ENCODE data around the gene OTOGL. TPM values are rescaled to one million over a fixed set of nuclear protein-coding genes. Genes with fewer than 3 reads are reported as not detected.

The OTOGL gene
- polyA plus RNA-seq, 1 of the 3 experiments (the other 2 are of a cell fraction): 0.61 TPM

DNA sequence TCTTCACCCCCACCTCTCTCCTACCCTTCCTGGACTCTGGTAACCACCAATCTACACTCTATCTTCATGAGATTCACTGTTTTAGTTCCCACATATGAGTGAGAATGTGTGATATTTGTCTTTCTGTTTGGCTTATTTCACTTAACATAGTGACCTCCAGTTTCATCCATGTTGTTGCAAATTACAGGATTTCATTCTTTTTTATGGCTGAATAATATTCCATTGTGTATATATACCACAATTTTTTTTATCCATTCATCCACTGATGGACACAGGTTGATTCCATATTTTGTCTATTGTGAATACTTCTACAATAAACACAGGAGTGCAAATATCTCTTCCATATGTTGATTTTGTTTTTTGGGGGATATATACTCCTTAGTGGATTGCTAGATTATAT is 140.5 kb downstream of the OTOGL start:
- Histone ChIP-seq H3K79me2 (ENCODE audit: insufficient read depth) (no peaks in the 10 kb centered on the region), H3F3A (replicated peaks; ENCODE audit: insufficient read depth) (peaks cover 4% of the 10 kb centered on the region), H3K9me3 (no peaks in the 10 kb centered on the region), H3K4me2 (no peak overlapping the region), H3K9ac (no peak overlapping the region), H3K4me1 (ENCODE audit: control insufficient read depth in 1 of 2, insufficient read depth in 2 of 2, low read depth in 1 of 2, low read length in 1 of 2) (peaks cover 0 to 14% of the 10 kb centered on the region in 2 experiments; a peak in 2 of 4 replicates), H3K27me3 (ENCODE audit: insufficient read depth) (no peaks in the 10 kb centered on the region), H3K4me3 (ENCODE audit: low read depth in 2 of 2, low read length in 1 of 2) (no peak overlapping the region), H2AFZ (ENCODE audit: low read depth) (no peak overlapping the region), H3K27ac (ENCODE audit: low read depth in 2 of 2, low read length in 1 of 2) (no peak overlapping the region), H3K9me2 (no peaks in the 10 kb centered on the region), H4K20me1 (ENCODE audit: insufficient read depth) (no peaks in the 10 kb centered on the region), H3K36me3 (replicated peaks in 1 of 2; ENCODE audit: control insufficient read depth in 1 of 2, insufficient read depth in 2 of 2, low read length in 1 of 2) (no peaks in the 10 kb centered on the region)
- ChIA-PET CTCF (no interaction called here), POLR2A (no interaction called here)
- TF ChIP-seq FOSL2 (IDR thresholded peaks at IDR 0.05; ENCODE audit: borderline replicate concordance, low read depth) (no peak), RCOR1 (IDR thresholded peaks at IDR 0.05; ENCODE audit: low read length) (no peak), FOXJ3 (CRISPR knock-in tag; IDR thresholded peaks at IDR 0.05) (no peak), ELF1 (IDR thresholded peaks at IDR 0.05) (no peak), SIN3A (IDR thresholded peaks at IDR 0.05; ENCODE audit: borderline replicate concordance, low read depth, low read length) (no peak), JUND (IDR thresholded peaks at IDR 0.05) (no peak), RXRA (IDR thresholded peaks at IDR 0.05; ENCODE audit: borderline replicate concordance, low read depth) (no peak), CHD2 (IDR thresholded peaks at IDR 0.05; ENCODE audit: low read length, partially characterized antibody) (no peak), RFX5 (IDR thresholded peaks at IDR 0.05; ENCODE audit: low read length) (no peak), MEF2A (IDR thresholded peaks at IDR 0.05; ENCODE audit: borderline replicate concordance, low read depth) (no peak), GABPA (IDR thresholded peaks at IDR 0.05; ENCODE audit: low read depth) (no peak), SMC3 (IDR thresholded peaks at IDR 0.05; ENCODE audit: low read depth, low read length) (no peak), TEAD4 (IDR thresholded peaks at IDR 0.05; ENCODE audit: borderline replicate concordance, insufficient read depth) (no peak), RAD21 (IDR thresholded peaks at IDR 0.05; ENCODE audit: low read length) (no peak), EP300 (IDR thresholded peaks at IDR 0.05; ENCODE audit: borderline replicate concordance in 1 of 2, low read depth in 1 of 2, low read length in 1 of 2) (no peak)
- TF ChIP-seq, protein P1, sequence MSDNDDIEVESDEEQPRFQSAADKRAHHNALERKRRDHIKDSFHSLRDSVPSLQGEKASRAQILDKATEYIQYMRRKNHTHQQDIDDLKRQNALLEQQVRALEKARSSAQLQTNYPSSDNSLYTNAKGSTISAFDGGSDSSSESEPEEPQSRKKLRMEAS (IDR thresholded peaks at IDR 0.05; ENCODE audit: low read depth): no peak
- TF ChIP-seq, protein P2, sequence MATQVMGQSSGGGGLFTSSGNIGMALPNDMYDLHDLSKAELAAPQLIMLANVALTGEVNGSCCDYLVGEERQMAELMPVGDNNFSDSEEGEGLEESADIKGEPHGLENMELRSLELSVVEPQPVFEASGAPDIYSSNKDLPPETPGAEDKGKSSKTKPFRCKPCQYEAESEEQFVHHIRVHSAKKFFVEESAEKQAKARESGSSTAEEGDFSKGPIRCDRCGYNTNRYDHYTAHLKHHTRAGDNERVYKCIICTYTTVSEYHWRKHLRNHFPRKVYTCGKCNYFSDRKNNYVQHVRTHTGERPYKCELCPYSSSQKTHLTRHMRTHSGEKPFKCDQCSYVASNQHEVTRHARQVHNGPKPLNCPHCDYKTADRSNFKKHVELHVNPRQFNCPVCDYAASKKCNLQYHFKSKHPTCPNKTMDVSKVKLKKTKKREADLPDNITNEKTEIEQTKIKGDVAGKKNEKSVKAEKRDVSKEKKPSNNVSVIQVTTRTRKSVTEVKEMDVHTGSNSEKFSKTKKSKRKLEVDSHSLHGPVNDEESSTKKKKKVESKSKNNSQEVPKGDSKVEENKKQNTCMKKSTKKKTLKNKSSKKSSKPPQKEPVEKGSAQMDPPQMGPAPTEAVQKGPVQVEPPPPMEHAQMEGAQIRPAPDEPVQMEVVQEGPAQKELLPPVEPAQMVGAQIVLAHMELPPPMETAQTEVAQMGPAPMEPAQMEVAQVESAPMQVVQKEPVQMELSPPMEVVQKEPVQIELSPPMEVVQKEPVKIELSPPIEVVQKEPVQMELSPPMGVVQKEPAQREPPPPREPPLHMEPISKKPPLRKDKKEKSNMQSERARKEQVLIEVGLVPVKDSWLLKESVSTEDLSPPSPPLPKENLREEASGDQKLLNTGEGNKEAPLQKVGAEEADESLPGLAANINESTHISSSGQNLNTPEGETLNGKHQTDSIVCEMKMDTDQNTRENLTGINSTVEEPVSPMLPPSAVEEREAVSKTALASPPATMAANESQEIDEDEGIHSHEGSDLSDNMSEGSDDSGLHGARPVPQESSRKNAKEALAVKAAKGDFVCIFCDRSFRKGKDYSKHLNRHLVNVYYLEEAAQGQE (IDR thresholded peaks at IDR 0.05; ENCODE audit: low read depth, low read length): no peak
- TF ChIP-seq, protein P3, sequence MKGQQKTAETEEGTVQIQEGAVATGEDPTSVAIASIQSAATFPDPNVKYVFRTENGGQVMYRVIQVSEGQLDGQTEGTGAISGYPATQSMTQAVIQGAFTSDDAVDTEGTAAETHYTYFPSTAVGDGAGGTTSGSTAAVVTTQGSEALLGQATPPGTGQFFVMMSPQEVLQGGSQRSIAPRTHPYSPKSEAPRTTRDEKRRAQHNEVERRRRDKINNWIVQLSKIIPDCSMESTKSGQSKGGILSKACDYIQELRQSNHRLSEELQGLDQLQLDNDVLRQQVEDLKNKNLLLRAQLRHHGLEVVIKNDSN (IDR thresholded peaks at IDR 0.05; ENCODE audit: borderline replicate concordance, low read depth): no peak
- TF ChIP-seq, protein P4, sequence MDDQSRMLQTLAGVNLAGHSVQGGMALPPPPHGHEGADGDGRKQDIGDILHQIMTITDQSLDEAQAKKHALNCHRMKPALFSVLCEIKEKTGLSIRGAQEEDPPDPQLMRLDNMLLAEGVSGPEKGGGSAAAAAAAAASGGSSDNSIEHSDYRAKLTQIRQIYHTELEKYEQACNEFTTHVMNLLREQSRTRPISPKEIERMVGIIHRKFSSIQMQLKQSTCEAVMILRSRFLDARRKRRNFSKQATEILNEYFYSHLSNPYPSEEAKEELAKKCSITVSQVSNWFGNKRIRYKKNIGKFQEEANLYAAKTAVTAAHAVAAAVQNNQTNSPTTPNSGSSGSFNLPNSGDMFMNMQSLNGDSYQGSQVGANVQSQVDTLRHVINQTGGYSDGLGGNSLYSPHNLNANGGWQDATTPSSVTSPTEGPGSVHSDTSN (IDR thresholded peaks at IDR 0.05): no peak
- DNase-seq: no peak
